Duodenal mucosa (tissue), 2 donors: ENCODE data around the gene STIM2.
A peak's percentile ranks its signal among the peaks of the same experiment; 100 is the strongest.

ENCODE experiments used
- H3K27ac ChIP-seq: one replicate; pipeline ENCODE4 v1.7.0; 2013; ENCODE audit warnings: low read depth, low read length
- H3K27me3 ChIP-seq, 2 donors: one replicate each; pipeline ENCODE4 v1.7.0; 2013; ENCODE audit warnings: low read length in 2 of 2, control low read depth in 1 of 2; ENCODE audit not compliant: insufficient read depth in 2 of 2, control insufficient read depth in 1 of 2
- H3K36me3 ChIP-seq, 2 donors: one replicate each; pipeline ENCODE4 v1.7.0; 2013; ENCODE audit warnings: low read length in 2 of 2, control low read depth in 1 of 2; ENCODE audit not compliant: insufficient read depth in 2 of 2, control insufficient read depth in 1 of 2
- H3K4me1 ChIP-seq, 2 donors: one replicate each; pipeline ENCODE4 v1.7.0; 2013; ENCODE audit warnings: low read length in 2 of 2, control low read depth in 1 of 2; ENCODE audit not compliant: insufficient read depth in 2 of 2, control insufficient read depth in 1 of 2
- H3K4me3 ChIP-seq, 2 donors: one replicate each; pipeline ENCODE4 v1.7.0; 2013; ENCODE audit warnings: low read length in 2 of 2, low read depth in 1 of 2
- H3K9ac ChIP-seq, 2 donors: one replicate each; pipeline ENCODE4 v1.7.0; 2013; ENCODE audit warnings: low read length in 2 of 2, low read depth in 1 of 2
- H3K9me3 ChIP-seq, 2 donors: one replicate each; pipeline ENCODE4 v1.7.0; 2013; ENCODE audit warnings: low read length in 2 of 2, control low read depth in 1 of 2; ENCODE audit not compliant: control insufficient read depth in 1 of 2

Gene STIM2

DNA sequence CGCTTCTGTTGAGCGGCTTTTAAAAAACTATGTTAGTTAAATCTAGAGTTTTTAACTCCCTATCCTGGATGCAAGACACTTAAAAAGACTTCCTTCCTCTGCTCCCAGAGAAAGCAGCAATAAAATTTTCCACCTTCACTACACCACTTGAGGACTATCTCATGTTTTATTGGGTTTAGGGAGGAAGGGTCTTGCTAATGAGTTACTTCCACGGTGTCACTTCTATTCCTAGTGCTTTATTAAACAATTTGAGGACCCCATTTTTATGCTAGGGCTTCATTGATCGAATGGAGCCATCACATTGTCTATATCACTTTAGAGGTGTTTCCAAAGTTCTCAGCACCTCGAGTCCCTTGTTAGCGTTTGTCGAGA, 3.7 kb upstream of the STIM2 start:
- peaks cover 23 to 29% of the 10 kb centered on the region in 2 donors for H3K4me1 ChIP-seq
- no peaks in the 10 kb centered on the region for H3K36me3 ChIP-seq
- peak overlapping the region; percentile 79 to 92 for H3K4me3 ChIP-seq
- peak overlapping the region; percentile 88 to 90 for H3K9ac ChIP-seq
- peak overlapping the region; percentile 73 for H3K27ac ChIP-seq
- H3K9me3 ChIP-seq = no peaks in the 10 kb centered on the region
- no peaks in the 10 kb centered on the region for H3K27me3 ChIP-seq

DNA sequence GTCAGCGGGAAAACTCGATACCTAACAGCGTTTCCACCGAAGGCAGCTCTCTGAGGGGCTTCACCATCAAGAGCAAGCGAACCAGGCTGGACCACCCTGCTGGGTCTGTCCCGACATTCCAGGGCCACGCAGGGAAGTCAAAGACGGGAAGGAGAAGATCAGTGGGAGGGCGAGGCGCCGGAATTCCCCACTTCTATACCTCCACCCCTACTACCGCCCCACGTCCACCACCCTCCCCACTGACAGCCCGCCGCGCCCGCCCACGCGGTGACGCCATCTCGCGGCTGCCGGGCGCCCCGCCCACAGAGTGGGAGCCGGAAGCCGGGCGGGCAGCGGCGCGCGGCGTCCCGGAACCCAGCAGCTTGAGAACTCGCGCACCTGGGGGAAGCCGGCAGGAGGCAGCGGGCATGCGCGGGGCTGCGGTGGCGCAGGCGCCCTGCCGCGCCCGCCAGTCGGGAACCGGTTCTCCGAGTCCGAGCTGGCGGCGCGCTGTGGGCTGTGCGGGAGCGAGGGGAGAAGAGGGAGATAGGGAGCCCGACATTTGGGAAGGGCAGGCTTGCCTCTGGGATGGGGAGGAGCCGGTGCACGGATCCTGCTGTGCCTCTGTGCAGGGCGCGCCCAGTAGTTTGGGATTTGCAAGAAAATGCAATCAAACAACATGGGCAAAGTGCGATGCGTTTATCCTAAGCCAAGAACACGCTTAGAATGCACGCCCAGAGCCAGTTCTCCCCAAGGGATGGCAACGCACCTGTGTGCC, 3.2 kb upstream of the STIM2 start:
- no peaks in the 10 kb centered on the region for H3K27me3 ChIP-seq
- H3K4me1 ChIP-seq = peaks cover 25 to 29% of the 10 kb centered on the region in 2 donors
- peak overlapping the region; percentile 79 to 95 for H3K4me3 ChIP-seq

DNA sequence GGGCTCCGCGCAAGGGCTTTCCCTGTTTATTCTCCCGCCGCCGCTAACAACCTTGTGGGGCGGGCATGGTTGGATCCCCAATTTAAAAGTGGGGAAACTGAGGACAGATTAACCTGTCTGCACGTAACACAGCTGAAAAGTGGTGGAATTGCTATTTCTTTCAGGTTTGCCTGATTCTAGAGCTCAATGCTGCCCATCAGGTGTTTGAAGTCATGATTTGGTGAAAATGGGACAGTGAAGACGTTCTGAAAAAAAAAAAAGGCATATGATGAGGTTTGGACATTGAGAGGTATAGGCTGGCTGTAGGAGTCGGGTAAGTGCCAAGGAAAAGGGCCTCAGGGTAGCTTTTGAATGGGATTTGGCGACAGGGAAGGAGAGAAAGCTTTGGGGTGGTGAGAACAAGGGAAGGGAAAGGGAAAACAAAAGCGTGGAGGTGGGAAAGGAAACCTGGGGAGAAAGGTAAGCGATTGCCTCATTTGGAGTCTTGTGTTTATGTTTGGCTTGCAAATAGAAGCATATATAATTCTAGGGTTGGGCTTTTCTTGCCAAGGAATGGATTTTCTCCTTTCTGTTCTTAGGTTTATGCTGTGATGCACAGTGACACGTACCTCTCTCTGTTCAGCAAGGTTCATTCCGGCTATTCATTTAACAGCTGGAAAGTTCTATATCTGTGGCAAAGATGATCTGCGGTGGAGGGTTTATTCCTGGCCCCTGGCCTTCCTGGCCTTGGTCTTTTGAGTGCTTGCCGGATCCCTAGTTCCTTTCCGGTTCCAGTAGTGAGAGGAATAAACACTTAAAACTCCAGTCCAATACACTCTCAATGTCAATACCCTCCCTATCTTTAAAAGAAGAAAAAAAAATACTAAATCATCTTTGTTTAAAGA, 2.4 kb upstream of the STIM2 start:
- Histone ChIP-seq H3K9ac (peak overlapping the region; percentile 88 to 89), H3K36me3 (no peaks in the 10 kb centered on the region), H3K27ac (peak overlapping the region; percentile 64), H3K27me3 (no peaks in the 10 kb centered on the region), H3K4me3 (peak overlapping the region; percentile 79 to 95), H3K4me1 (peaks cover 29 to 32% of the 10 kb centered on the region in 2 donors), H3K9me3 (no peaks in the 10 kb centered on the region)

More for the DNA sequence above, 3.2 kb upstream of the STIM2 start:
- peak overlapping the region; percentile 73 for H3K27ac ChIP-seq
- no peaks in the 10 kb centered on the region for H3K36me3 ChIP-seq
- H3K9me3 ChIP-seq = no peaks in the 10 kb centered on the region
- peak overlapping the region; percentile 88 to 90 for H3K9ac ChIP-seq

DNA sequence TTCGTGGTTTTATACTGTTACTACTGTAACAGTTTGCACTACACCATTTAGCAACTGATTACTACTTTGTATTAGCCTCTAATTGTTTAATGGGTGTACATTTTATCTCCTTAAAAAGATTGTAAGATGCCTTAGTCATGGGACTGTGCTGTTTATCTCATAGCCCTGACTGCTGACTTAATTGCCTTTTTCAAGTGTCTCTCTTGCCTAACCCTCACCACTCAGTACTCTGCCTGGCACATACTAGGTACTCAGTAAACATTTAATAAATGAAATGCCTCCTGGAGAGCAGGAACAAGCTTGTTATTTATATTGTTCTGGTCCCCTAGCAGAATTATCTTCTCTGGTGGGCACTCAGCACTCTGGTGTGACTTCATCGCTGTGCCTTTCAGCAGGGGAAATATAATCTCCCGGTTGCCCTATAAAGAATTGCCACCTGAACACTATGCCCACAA, 1.7 kb upstream of the STIM2 start:
- Histone ChIP-seq H3K4me1 (peaks cover 36 to 39% of the 10 kb centered on the region in 2 donors), H3K4me3 (peak overlapping the region; percentile 79 to 95), H3K36me3 (no peaks in the 10 kb centered on the region), H3K27me3 (no peaks in the 10 kb centered on the region), H3K9ac (peak overlapping the region; percentile 88 to 89), H3K27ac (no peak overlapping the region), H3K9me3 (no peaks in the 10 kb centered on the region)

DNA sequence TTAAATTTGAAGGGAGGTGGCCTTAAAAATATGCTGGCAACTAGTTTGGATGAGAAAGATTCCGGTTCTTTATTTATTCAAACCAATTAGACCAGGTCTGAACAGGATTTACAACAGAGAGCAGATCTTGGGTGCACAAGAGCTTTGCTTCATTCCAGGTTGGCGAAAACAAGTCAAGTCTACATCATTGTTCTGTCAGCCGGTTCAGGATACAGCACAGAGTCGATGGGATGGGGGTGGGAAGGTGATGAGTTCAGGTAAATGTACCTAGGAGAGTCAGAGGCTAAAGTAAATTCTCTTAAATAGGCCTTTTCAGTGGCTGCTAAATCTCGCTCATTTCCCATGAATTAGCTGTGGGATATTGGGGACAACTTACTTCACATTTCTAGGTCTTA, 882 bp upstream of the STIM2 start:
- H3K9me3 ChIP-seq = no peaks in the 10 kb centered on the region
- H3K4me3 ChIP-seq = peak overlapping the region; percentile 93 to 95
- peak overlapping the region; percentile 83 for H3K27ac ChIP-seq
- no peaks in the 10 kb centered on the region for H3K27me3 ChIP-seq
- peaks cover 42 to 47% of the 10 kb centered on the region in 2 donors for H3K4me1 ChIP-seq
- H3K9ac ChIP-seq = peak overlapping the region; percentile 88 to 89
- no peaks in the 10 kb centered on the region for H3K36me3 ChIP-seq

DNA sequence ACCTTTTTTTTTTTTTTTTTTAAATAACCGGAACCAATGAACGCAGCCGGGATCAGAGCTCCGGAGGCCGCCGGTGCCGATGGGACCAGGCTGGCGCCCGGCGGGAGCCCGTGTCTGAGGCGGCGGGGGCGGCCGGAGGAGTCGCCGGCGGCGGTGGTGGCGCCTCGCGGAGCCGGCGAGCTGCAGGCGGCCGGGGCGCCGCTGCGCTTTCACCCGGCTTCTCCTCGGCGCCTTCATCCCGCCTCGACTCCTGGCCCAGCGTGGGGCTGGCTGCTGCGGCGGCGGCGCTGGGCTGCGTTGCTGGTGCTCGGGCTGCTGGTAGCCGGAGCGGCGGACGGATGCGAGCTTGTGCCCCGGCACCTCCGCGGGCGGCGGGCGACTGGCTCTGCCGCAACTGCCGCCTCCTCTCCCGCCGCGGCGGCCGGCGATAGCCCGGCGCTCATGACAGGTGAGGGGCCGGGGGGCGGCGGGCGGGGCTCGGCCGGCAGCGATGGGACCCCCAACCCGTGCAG, 337 bp downstream of the STIM2 start:
- H3K27ac ChIP-seq = peak overlapping the region; percentile 83
- H3K27me3 ChIP-seq = no peaks in the 10 kb centered on the region
- H3K9ac ChIP-seq = peak overlapping the region; percentile 77 to 88
- no peaks in the 10 kb centered on the region for H3K9me3 ChIP-seq
- peak overlapping the region; percentile 93 to 95 for H3K4me3 ChIP-seq
- peaks cover 49 to 58% of the 10 kb centered on the region in 2 donors for H3K4me1 ChIP-seq
- H3K36me3 ChIP-seq = no peaks in the 10 kb centered on the region

DNA sequence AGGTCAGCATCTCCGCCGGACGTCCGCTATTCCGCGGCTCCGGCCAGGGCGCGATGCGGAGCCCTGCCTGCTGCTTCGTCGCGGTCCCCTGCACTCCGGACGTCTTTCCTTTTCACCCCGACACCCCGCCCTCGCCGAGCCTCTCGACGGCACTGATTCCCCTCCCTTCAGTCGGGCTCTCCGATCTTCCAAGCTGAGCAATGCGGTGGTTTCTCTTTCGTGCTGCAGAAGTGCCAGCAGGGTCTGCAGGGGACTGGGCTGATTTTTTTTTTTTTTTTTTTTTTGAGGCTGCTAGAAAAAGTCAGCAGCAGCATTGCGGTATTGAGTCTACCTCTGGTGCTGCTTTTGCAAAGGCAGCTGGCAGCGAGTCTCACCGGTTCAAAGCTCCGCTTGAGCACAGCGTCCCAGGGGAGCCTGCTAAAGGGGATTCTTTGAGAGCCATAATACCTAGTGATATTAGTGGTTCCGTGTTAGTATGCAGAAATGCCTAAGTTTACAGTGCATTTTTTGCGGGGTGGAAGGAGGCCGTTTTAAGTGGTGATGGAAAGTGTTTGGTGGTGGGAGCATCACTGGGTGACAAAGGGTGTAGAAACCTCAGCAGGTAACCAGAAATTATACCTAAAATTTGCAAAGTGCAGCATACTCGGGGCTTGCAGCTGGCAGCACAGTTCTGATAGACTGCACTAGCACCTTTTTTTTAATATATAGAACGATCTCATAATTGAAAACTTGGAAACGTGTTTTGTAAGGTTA, 969 bp downstream of the STIM2 start:
- Histone ChIP-seq H3K27me3 (no peaks in the 10 kb centered on the region), H3K4me3 (peak overlapping the region; percentile 93 to 95), H3K27ac (peak overlapping the region; percentile 83), H3K9ac (peak overlapping the region; percentile 77 to 81), H3K9me3 (no peaks in the 10 kb centered on the region), H3K4me1 (peaks cover 48 to 62% of the 10 kb centered on the region in 2 donors), H3K36me3 (no peaks in the 10 kb centered on the region)

DNA sequence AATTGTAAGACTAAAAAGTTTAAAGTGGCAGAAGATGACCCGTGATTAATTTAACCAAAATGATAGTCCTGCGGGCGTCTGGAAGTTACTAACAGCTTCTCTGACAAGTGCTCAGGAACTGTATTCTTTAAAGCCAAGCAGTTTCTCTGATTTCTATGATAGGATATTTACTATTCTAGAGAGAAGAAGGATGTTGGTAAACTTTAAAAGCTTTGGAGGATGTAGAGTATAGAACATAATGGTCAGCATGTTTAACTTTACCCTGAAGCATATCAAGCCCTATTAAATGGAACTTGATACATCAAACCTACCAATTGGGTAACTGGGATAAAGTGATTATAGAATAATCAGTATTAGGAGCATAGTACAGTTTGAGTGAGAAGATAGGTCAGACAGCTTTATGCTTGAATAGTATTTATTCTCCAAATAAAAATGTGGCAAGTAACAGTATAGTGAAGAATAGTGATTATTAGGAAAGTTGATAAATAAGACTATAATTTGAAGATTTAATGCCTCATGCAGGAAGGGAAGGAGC, 1.8 kb downstream of the STIM2 start:
- peak overlapping the region; percentile 93 to 95 for H3K4me3 ChIP-seq
- H3K27ac ChIP-seq = no peak overlapping the region
- H3K4me1 ChIP-seq = peaks cover 43 to 60% of the 10 kb centered on the region in 2 donors
- H3K27me3 ChIP-seq = no peaks in the 10 kb centered on the region
- peak overlapping the region in 1 of 2 donors; percentile 81 for H3K9ac ChIP-seq
- no peaks in the 10 kb centered on the region for H3K36me3 ChIP-seq
- H3K9me3 ChIP-seq = no peaks in the 10 kb centered on the region

DNA sequence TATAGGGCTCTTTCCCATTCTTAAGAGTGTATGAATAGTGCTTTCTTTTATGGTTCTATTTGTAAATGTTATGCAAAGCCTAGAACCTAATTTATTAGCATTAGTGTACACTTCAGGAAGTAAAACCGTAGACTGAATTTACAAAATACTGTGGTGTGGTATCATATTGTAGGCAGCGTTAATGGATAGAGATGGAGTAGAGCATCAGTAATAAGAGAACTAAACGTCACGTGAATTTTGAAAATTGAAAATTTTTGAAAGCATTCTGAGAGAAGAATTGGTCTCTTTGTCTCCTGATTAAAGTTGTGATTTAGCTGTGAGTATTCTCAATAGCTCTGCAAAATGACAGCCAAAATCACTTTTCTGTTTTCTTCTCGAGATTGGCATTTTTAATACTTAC, 2.9 kb downstream of the STIM2 start:
- Histone ChIP-seq H3K27me3 (no peaks in the 10 kb centered on the region), H3K4me3 (peak overlapping the region in 1 of 2 donors; percentile 33), H3K9me3 (no peaks in the 10 kb centered on the region), H3K36me3 (no peaks in the 10 kb centered on the region), H3K9ac (peak overlapping the region in 1 of 2 donors; percentile 26), H3K4me1 (peaks cover 35 to 66% of the 10 kb centered on the region in 2 donors), H3K27ac (no peak overlapping the region)
